Hematopoietic multipotent progenitor cell treated with erythropoietin and hydrocortisone succinate and interleukin-3 and kit ligand, for 8 days (in vitro differentiated cells): Measurements from ENCODE around the gene ENAH.

Source experiments
- DNase-seq: peaks from one replicate; pipeline ENCODE4 v3.0.0-alpha.2; 2015

Gene ENAH

GRCh38 chr1:225554216-225554812, 98.6 kb downstream of the ENAH start:
- DNase-seq, result peak; percentile 26

GRCh38 chr1:225549821-225550220, 103.1 kb downstream of the ENAH start:
- DNase-seq, result no peak

GRCh38 chr1:225548140-225548857, 104.6 kb downstream of the ENAH start:
- no peak for DNase-seq

- no peak for DNase-seq
Measured at GRCh38 chr1:225545649-225546048, 107.3 kb downstream of the ENAH start.

GRCh38 chr1:225544924-225545323, 108.0 kb downstream of the ENAH start:
- no peak for DNase-seq

- no peak for DNase-seq
Measured at GRCh38 chr1:225544263-225544662, 108.7 kb downstream of the ENAH start.

- DNase-seq, result no peak
Measured at GRCh38 chr1:225543350-225543749, 109.6 kb downstream of the ENAH start.

- no peak for DNase-seq
Measured at GRCh38 chr1:225541383-225541782, 111.5 kb downstream of the ENAH start.

GRCh38 chr1:225539575-225539974, 113.3 kb downstream of the ENAH start:
- no peak for DNase-seq

GRCh38 chr1:225539069-225539468, 113.9 kb downstream of the ENAH start:
- no peak for DNase-seq

- DNase-seq, result no peak
Measured at GRCh38 chr1:225537554-225538251, 115.2 kb downstream of the ENAH start.

GRCh38 chr1:225535280-225535679, 117.6 kb downstream of the ENAH start:
- DNase-seq, result no peak

- DNase-seq, result no peak
Measured at GRCh38 chr1:225534772-225535171, 118.2 kb downstream of the ENAH start.

- no peak for DNase-seq
Measured at GRCh38 chr1:225534135-225534534, 118.8 kb downstream of the ENAH start.

- DNase-seq, result no peak
Measured at GRCh38 chr1:225533238-225533637, 119.7 kb downstream of the ENAH start.

GRCh38 chr1:225532240-225532944, 120.5 kb downstream of the ENAH start:
- no peak for DNase-seq

GRCh38 chr1:225529726-225530125, 123.2 kb downstream of the ENAH start:
- no peak for DNase-seq

- no peak for DNase-seq
Measured at GRCh38 chr1:225527575-225527974, 125.3 kb downstream of the ENAH start.

- DNase-seq, result no peak
Measured at GRCh38 chr1:225526878-225527277, 126.0 kb downstream of the ENAH start.

GRCh38 chr1:225525377-225525776, 127.5 kb downstream of the ENAH start:
- no peak for DNase-seq

- DNase-seq, result no peak
Measured at GRCh38 chr1:225524570-225524969, 128.4 kb downstream of the ENAH start.

- DNase-seq, result no peak
Measured at GRCh38 chr1:225523263-225523950, 129.5 kb downstream of the ENAH start.
